Central memory CD8-positive, alpha-beta T cell (primary cell): ENCODE results near the gene UBXN1.

Experiments used
- ATAC-seq: fragments of 150-1000 bp; cut with Tn5 transposase; replicated peaks from 2 replicates; pipeline ENCODE4 v1.10.0; 2022; ENCODE audit warnings: mild to moderate bottlenecking, moderate FRiP score, moderate number of reproducible peaks; ENCODE audit not compliant: poor library complexity, severe bottlenecking; ENCODE audit errors: extremely low read depth
- DNase-seq, 2 donors: peaks; one replicate each; pipeline ENCODE4 v3.0.0; 2021; ENCODE audit warnings: low spot score in 2 of 2
- H3K27ac Mint-ChIP-seq: one replicate; pipeline ENCODE4 v1.8.0; 2022; ENCODE audit warnings: low read depth, mild to moderate bottlenecking, moderate library complexity, mixed read lengths
- H3K27me3 Mint-ChIP-seq: one replicate; pipeline ENCODE4 v1.8.0; 2022; ENCODE audit warnings: mixed read lengths
- H3K36me3 Mint-ChIP-seq: one replicate; pipeline ENCODE4 v1.8.0; 2022; ENCODE audit warnings: mild to moderate bottlenecking, moderate library complexity, mixed read lengths; ENCODE audit not compliant: insufficient read depth
- H3K4me1 Mint-ChIP-seq: one replicate; pipeline ENCODE4 v1.8.0; 2022; ENCODE audit warnings: mixed read lengths
- H3K4me3 Mint-ChIP-seq: one replicate; pipeline ENCODE4 v1.8.0; 2022; ENCODE audit warnings: mild to moderate bottlenecking, moderate library complexity, mixed read lengths
- H3K9me3 Mint-ChIP-seq: one replicate; pipeline ENCODE4 v1.8.0; 2022; ENCODE audit warnings: mixed read lengths

UBXN1 gene

GRCh38 chr11:62645946-62646824, 32.7 kb downstream of the UBXN1 start, which contains the start of gene GANAB:
TSS of gene GANAB (minus strand) at chr11:62646613. CDS start at chr11:62646599, 14 bp downstream.
- peaks cover 26% of the 10 kb centered on the region for H3K36me3 Mint-ChIP-seq
- peak; percentile 98 for ATAC-seq
- peak within 1 kb of the TSS; percentile 88 for H3K27ac Mint-ChIP-seq
- H3K4me1 Mint-ChIP-seq = peaks cover 20% of the 10 kb centered on the region
- H3K4me3 Mint-ChIP-seq = peak within 1 kb of the TSS; percentile 90
- no peaks in the 10 kb centered on the region for H3K9me3 Mint-ChIP-seq
- no peaks in the 10 kb centered on the region for H3K27me3 Mint-ChIP-seq
- DNase-seq = peak; percentile 94 to 95

GRCh38 chr11:62645671-62645945, 33.3 kb downstream of the UBXN1 start:
- DNase-seq = no peak
- Mint-ChIP-seq H3K27me3 (no peaks in the 10 kb centered on the region), H3K27ac (peak overlapping the region; percentile 88), H3K4me1 (peaks cover 24% of the 10 kb centered on the region), H3K36me3 (peaks cover 24% of the 10 kb centered on the region), H3K9me3 (no peaks in the 10 kb centered on the region), H3K4me3 (peak overlapping the region; percentile 90)
- no peak for ATAC-seq

- Mint-ChIP-seq H3K27ac (no peak overlapping the region), H3K9me3 (no peaks in the 10 kb centered on the region), H3K4me3 (no peak overlapping the region), H3K27me3 (no peaks in the 10 kb centered on the region), H3K36me3 (peaks cover 27% of the 10 kb centered on the region), H3K4me1 (peaks cover 32% of the 10 kb centered on the region)
- no peak for ATAC-seq
- DNase-seq = no peak
These were observed 34.7 kb downstream of the UBXN1 start for GRCh38 chr11:62644220-62644619.

GRCh38 chr11:62632492-62632891, 46.4 kb downstream of the UBXN1 start:
- ATAC-seq (no peak), DNase-seq (no peak)
- peak overlapping the region; percentile 61 for H3K27ac Mint-ChIP-seq
- H3K27me3 Mint-ChIP-seq = no peaks in the 10 kb centered on the region
- peaks cover 63% of the 10 kb centered on the region for H3K36me3 Mint-ChIP-seq
- H3K9me3 Mint-ChIP-seq = no peaks in the 10 kb centered on the region
- H3K4me3 Mint-ChIP-seq = no peak overlapping the region
- H3K4me1 Mint-ChIP-seq = peaks cover 11% of the 10 kb centered on the region

- H3K4me1 Mint-ChIP-seq = peaks cover 5% of the 10 kb centered on the region
- ATAC-seq (no peak), DNase-seq (no peak)
- H3K9me3 Mint-ChIP-seq = no peaks in the 10 kb centered on the region
- H3K4me3 Mint-ChIP-seq = no peak overlapping the region
- H3K27ac Mint-ChIP-seq = no peak overlapping the region
- H3K36me3 Mint-ChIP-seq = peaks cover 43% of the 10 kb centered on the region
- H3K27me3 Mint-ChIP-seq = no peaks in the 10 kb centered on the region
These were observed 51.2 kb downstream of the UBXN1 start for GRCh38 chr11:62627713-62628112.
